HL-60 (cell line): ENCODE results near the gene PKD1.
A peak's percentile ranks its signal among the peaks of the same experiment; 100 is the strongest.

Experiments
- CTCF ChIP-seq: IDR thresholded peaks from one replicate; pipeline ENCODE4 v1.5.1; 2011; ENCODE audit warnings: low read length, control low read depth, inconsistent platforms; ENCODE audit not compliant: insufficient read depth
- GABPA ChIP-seq: IDR thresholded peaks from 2 replicates; pipeline ENCODE4 v1.6.1; 2012; ENCODE audit warnings: low read depth
- POLR2AphosphoS5 ChIP-seq: IDR thresholded peaks from 2 replicates; pipeline ENCODE4 v1.6.1; 2012; ENCODE audit warnings: low read depth
- SPI1 ChIP-seq: IDR thresholded peaks from 2 replicates; pipeline ENCODE4 v1.6.1; 2012; ENCODE audit warnings: low read depth, mild to moderate bottlenecking, borderline replicate concordance
- TF ChIP-seq, protein P1 (sequence below): IDR thresholded peaks from 2 replicates; pipeline ENCODE4 v1.6.1; 2012; ENCODE audit warnings: low read depth; ENCODE audit not compliant: insufficient replicate concordance

DNA sequence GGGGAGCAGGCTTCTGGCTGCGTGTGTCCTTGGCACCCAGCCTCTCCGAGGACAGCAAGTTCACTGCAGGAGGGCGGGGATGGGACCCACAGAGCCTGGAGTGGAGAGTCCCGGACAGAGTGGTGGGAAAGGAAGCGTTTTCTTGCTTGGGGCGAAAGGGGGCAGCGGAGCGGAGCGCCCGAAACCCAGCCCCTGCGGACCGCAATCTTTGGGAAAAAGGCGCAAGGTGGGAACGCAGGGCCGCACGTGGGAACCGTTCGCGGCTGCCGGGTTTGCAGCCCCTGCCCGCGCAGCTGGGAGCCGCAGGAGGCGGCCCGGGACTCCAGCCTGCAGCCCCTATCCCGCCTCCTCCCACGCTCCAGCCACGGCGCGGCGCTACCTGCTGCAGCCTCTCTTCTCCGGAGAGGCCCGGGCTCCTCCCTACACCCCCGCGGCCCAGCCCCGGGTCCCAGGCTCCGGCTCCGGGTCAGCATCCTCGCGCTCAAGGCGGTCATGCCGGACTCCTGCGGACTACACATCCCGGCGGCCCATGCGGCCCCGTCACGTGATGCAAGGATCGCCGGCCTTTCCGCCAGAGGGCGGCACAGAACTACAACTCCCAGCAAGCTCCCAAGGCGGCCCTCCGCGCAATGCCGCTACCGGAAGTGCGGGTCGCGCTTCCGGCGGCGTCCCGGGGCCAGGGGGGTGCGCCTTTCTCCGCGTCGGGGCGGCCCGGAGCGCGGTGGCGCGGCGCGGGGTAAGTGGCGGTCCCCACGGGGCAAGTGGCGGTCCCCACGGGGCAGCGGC, 88.2 kb downstream of the PKD1 start, which contains the start of the genes NTHL1 and TSC2:
- TF ChIP-seq CTCF (no peak), GABPA (peak; percentile 96), POLR2AphosphoS5 (peak; percentile 35; the same call in 1 of the 2 replicates), SPI1 (no peak)
- TF ChIP-seq, protein P1, sequence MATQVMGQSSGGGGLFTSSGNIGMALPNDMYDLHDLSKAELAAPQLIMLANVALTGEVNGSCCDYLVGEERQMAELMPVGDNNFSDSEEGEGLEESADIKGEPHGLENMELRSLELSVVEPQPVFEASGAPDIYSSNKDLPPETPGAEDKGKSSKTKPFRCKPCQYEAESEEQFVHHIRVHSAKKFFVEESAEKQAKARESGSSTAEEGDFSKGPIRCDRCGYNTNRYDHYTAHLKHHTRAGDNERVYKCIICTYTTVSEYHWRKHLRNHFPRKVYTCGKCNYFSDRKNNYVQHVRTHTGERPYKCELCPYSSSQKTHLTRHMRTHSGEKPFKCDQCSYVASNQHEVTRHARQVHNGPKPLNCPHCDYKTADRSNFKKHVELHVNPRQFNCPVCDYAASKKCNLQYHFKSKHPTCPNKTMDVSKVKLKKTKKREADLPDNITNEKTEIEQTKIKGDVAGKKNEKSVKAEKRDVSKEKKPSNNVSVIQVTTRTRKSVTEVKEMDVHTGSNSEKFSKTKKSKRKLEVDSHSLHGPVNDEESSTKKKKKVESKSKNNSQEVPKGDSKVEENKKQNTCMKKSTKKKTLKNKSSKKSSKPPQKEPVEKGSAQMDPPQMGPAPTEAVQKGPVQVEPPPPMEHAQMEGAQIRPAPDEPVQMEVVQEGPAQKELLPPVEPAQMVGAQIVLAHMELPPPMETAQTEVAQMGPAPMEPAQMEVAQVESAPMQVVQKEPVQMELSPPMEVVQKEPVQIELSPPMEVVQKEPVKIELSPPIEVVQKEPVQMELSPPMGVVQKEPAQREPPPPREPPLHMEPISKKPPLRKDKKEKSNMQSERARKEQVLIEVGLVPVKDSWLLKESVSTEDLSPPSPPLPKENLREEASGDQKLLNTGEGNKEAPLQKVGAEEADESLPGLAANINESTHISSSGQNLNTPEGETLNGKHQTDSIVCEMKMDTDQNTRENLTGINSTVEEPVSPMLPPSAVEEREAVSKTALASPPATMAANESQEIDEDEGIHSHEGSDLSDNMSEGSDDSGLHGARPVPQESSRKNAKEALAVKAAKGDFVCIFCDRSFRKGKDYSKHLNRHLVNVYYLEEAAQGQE: no peak
